GM19463 (cell line): Measurements from ENCODE around the gene JUN.

Experiments used
- ATAC-seq: cut with Tn5 transposase; IDR thresholded peaks from one replicate; pipeline ENCODE4 v1.9.1; 2021; ENCODE audit warnings: mild to moderate bottlenecking, moderate library complexity; ENCODE audit not compliant: unreplicated experiment

The JUN gene

GRCh38 chr1:58784758-58785441 is 1.1 kb upstream of the JUN start:
- ATAC-seq: no peak

GRCh38 chr1:58783090-58783992 is 506 bp downstream of the JUN start:
- ATAC-seq: peak; percentile 4

GRCh38 chr1:58782178-58783089 is 1.4 kb downstream of the JUN start:
- ATAC-seq: peak; percentile 19

GRCh38 chr1:58781541-58782177 is 2.2 kb downstream of the JUN start:
- ATAC-seq: no peak

- no peak for ATAC-seq
Observed at GRCh38 chr1:58780836-58781452, 2.9 kb downstream of the JUN start.

- no peak for ATAC-seq
Observed at GRCh38 chr1:58780411-58780810, 3.4 kb downstream of the JUN start.

- no peak for ATAC-seq
Observed at GRCh38 chr1:58779801-58780382, 4.0 kb downstream of the JUN start.

- ATAC-seq: no peak
Observed at GRCh38 chr1:58779059-58779754, 4.6 kb downstream of the JUN start.

- ATAC-seq: no peak
Observed at GRCh38 chr1:58778385-58779000, 5.4 kb downstream of the JUN start.

- no peak for ATAC-seq
Observed at GRCh38 chr1:58774027-58774426, 9.8 kb downstream of the JUN start.

- ATAC-seq: peak; percentile 83
Observed at GRCh38 chr1:58773406-58773840, 10.4 kb downstream of the JUN start.

GRCh38 chr1:58769809-58770320 is 14.0 kb downstream of the JUN start:
- no peak for ATAC-seq

- no peak for ATAC-seq
Observed at GRCh38 chr1:58768971-58769808, 14.7 kb downstream of the JUN start.

GRCh38 chr1:58768191-58768731 is 15.6 kb downstream of the JUN start:
- no peak for ATAC-seq

GRCh38 chr1:58767143-58767542 is 16.7 kb downstream of the JUN start:
- ATAC-seq: no peak

- ATAC-seq: no peak
Observed at GRCh38 chr1:58765441-58765840, 18.4 kb downstream of the JUN start.

- ATAC-seq: no peak
Observed at GRCh38 chr1:58765006-58765405, 18.8 kb downstream of the JUN start.
